GM18526 (cell line): ENCODE measurements around the gene SORCS3.

Source experiments
- POLR2A ChIP-seq: IDR thresholded peaks from 3 replicates; pipeline ENCODE4 v1.6.1; 2011; ENCODE audit not compliant: insufficient read length; ENCODE audit errors: extremely low read depth

SORCS3 gene

DNA sequence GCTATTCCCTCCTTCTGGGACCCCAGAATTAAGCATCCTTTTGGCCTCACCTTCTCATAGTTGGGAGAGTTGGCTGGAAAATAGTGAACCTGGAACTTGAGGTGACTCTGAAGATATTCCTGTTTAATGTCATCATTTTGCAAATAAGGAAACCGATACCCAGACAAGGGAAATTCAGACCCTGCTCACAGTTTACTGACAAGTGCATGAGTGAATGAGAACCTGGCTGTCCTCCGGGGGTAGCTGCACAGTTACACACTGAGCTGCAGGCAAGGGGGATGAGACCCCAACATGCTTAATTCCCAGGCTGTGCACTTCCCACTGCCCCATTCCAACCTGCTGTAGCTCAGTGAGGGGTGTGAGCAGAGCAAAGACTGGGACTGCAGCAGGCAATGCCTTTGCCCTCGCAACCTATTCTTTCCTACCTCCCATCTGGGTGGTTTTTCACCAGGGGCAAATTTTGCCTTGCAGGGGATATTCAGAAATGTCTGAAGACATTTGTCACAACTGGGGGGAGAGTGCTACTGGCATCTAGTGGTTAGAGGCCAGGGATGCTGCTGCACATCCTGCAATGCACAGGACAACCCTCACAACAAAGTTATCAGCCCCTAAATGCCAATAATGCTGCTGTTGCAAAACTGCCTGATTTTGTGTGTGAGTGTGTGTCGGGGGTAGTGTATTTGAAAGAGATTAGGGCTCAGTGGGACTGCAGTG is 136.2 kb downstream of the SORCS3 start:
- TF ChIP-seq POLR2A = no peak

DNA sequence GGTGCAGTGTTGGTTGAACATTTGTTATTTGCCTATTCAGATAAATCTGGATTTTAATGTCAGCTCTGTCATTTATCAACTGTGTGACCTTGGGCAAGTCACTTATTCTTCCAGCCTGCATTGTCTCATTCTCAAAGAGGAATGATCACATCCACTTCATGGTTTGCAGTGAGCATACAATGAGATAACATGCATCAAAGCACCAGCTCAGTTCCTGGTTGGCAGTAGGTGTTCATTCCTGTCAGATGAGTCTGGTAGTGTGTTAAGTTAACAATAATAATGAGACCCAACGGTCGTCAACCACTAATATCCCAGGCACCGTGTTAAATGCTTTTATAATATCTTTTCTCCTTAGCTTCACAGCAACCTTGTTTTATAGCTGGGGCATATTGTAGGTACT is 137.3 kb downstream of the SORCS3 start:
- no peak for TF ChIP-seq POLR2A

DNA sequence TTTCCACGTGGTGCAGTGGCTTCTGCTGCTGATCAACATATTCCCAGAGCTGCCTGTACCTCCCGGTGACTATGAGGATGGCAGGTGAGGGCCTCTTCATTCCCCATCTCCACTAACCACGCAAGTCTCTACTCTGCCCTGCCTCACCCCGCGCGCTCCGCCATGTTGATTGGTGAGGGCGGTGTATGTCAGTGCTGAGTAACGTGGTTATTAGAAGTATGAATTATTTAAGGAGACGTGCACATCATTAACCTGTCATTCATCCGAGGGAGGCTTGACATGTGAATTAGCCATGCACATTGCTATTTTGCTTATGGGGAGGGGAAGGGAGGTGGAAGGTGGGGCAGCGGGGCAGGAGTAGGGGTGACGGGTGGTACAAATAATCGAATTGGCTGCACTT is 138.6 kb downstream of the SORCS3 start:
- TF ChIP-seq POLR2A = no peak

DNA sequence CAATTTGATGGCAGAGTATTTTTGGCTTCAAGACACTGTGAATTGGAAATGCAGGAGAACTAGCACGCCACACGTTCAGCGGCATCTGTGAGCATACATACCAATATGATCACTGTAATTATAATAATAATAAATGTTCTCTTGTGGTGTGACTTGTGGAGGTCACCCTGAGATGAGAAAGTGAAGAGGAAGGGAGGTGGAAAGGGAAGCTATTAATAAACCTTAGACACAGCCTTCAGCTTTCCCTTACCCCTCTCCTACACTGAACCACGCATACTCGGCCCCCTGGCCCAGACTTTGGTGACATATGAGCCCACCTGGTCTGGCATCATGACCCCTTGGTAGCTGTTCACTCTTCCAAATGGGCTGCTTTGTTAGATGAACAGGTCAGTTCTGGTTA is 139.1 kb downstream of the SORCS3 start:
- TF ChIP-seq POLR2A = no peak

DNA sequence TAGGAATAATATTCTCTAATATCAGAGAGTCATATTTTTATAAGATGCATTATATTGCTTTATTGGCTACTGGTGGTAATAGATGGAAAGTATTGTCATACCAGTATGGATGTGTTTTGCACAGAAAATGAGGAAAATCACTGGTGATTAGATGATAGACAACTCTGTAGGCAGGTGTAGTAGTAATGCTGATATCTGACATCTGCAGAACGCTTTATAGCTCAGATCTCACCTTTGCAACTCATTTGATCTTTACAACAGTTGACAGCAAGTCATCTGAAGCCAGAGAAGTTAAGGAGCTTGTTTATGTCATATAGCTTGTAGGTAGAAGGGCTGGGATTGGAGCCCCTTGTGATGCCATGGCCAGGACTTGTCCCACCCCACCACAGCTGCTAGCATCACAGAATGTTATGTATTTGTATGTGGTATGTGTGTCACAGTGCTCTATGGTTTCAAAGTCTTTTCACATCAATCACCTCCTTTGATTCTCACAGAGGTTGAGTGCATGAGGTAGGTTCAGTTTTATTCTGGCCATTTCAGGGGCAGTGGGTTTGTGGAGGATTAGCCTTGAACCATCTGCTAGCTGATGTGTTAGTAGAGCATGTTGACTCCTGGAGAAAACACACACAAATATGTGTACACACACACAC is 140.0 kb downstream of the SORCS3 start:
- TF ChIP-seq POLR2A = no peak

DNA sequence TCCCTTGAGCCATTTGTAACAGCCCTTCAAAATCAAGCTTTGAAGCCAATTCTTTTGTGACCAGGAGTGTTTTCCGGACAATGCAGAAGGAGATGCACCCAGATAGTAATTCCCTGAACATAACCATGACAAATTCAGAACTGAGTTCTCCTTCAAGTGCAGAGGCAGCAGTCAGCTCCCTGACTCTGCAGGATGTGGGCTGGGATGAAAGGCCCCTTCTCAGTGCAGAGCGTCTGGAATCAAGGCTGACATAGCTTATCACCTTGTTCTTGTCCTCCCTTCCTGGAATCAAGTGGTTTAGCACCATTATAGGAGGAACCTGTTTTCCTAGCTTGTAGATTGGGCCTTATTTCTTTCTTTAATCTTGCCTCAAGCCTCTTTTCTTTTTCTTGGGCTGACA is 143.4 kb downstream of the SORCS3 start:
- no peak for TF ChIP-seq POLR2A

DNA sequence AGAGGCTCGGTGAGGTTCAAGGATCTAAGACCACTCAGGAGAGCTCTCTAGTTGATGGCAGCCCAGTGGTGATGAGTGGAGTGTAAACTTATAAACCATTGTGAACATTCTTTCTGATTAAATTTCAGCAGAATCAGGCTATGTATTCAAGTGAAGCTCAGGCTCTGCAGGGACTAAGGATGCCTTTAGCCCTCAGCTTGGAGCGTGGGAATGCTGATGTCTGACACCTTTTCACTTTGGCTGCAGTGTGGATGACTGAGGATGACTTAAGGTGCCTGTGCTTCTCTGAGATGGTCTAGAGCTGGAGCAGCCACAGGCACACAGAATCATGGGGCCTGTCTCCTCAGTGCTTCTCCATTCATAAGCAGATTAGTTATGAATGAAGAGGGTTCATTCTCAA is 150.4 kb downstream of the SORCS3 start:
- no peak for TF ChIP-seq POLR2A

DNA sequence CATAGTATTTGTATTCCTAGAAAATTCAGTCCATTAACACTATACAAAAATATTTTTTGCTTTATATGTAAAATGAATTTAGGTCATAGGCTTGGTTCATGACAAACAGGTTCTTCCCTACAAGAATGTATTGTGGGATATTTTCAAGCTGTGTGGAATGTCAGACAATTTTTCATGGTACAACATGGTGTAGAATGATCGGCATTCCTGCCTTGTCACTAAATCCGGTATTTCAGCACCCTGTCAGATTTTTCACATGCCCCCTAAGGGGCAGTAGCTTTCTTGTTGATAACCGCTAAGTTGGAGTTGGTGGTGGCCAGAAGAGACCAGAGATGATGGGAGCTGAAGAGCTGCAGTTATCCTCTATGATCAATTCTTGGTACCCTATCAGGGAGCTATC is 154.3 kb downstream of the SORCS3 start:
- no peak for TF ChIP-seq POLR2A

DNA sequence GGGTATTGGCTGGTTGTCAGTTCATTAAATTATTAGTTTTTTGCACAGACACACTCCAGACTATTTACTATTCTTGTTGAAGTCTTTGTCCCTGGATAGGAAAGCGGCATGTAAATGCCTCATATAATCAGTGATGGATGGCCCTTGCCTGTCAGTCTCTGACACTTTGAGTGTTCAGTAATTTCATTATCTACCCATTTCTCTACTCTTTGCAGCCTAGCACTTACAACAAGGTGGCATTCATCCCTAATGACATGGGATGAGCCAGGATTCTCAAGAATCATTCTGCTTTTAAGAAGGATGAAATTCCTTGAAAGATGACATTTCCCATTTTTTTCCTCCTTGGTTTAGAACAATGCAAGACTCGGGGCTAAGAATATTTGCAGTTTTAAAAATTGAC is 155.7 kb downstream of the SORCS3 start:
- TF ChIP-seq POLR2A = no peak

DNA sequence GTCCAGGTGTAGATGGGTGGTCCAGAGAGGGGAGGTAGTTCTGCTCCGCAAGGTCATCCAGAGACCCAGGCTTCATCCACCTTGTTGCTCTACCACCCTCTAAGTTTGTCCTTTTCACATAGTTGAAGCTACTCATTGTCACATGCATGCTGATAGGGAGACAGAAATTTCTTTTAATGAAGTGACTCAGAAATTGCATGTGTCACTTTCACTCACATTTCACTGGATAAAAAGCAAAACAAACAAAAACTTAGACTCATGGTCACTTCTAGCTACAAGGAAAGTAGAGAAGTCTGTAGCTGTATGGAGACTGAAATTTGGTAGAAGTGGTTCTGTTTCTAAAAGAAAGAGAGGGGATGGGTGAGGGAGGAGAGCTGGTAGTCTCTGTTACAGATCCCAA is 161.9 kb downstream of the SORCS3 start:
- TF ChIP-seq POLR2A = no peak

DNA sequence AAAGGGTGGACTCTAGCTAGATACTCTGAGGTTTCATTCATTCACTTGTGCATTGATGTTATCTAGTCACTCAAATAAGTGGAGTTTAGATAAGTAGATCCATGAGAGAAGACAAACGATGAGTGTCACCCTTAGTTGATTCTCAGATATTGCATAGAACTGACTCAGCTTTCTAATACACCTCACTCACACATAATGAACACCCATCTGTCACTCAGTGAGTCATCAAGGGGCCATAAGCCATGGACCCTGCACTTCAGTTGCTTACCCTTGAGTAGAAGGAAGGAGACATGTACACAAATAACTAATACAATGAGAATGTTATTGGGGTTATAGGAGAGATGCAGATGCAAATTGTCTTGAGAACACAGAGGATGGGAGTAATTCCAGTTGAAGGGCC is 163.8 kb downstream of the SORCS3 start:
- no peak for TF ChIP-seq POLR2A

DNA sequence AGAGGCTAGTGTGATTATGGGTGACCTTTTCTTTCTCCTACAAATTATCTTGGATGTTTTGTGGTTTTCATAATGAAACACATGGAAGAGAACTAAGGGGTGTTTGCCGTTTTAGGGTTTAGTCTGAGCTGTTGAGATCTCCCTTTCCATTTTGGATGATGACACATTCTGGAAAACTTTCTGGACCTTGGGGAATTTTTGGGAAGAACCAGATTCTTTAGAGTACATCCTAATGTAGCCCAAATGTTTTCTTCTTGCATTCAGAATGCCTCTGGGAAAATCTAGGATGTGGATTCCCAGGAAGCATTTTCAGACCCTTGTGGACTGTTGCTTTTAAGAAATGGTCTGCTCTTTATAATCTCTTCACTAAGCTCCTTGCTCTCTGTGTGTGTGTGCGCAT is 165.7 kb downstream of the SORCS3 start:
- TF ChIP-seq POLR2A = no peak

DNA sequence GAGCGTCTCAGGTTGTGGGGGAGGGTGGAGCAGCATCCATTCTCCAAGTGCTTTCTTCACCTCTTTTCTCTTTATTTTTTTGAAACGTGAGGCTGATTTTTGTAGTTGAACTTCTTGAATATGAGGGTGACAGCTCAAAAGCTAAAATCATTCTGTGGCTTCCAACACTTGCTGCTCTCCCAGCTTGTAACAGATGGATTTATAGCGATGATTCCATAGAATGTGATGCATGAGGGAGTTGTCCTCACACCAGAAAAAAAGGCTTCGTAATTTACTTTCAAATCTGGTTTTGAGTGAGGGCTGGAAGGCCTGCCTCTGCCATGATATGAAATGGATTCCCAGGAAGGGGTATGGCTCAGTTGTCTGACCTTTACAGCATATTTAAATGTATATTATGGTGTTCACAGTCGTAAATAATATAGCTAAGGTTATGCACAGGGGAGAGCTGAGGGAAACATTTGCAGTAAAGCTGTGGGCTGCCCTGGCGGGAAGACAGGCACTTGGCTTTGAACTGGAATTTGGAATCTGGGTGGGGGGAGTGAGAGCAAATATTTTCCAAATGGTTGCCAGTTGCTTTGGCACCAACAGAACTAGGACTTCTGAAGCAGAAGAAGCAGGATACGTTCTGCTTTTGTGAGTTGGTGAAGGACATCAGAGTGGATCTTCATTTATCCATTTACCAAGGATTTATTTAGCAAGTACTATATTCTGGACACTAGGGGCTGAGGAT is 166.7 kb downstream of the SORCS3 start:
- no peak for TF ChIP-seq POLR2A

DNA sequence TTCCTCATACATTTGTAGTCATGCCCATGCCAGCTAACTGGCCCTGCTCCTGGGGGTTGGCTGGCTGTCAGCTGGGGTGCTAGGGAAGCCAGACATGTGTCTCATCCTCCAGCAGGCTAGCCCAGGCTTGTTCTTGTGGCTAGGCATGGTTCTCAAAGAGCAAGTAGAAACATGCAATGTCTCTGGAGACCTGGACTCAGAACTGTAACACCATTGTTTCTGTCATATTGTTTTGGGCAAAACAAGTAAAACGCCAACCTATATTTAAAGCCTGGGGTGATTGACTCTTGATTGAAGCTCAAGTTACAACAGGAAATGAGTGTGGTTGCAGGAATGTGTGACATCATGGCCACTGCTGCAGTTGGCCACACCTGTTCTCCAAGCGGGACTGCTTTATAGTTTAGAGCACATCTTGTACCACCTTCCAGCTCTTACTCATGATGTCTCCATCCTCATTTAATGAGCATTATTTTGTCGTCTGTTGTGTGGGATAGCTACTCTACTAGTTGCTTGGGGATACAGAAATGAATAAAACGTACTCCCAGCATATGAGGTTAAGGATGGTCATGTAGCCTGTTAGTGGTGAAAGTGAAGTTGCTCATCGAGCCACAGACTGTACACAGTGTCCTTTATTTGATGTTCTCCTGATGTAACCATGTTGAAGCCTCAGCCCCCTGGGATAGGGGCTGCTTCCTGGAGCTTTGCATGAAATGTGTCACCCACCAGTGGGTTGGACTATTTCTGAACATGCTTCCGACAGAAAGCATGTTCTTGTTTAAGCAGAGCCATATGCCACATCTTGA is 168.4 kb downstream of the SORCS3 start:
- TF ChIP-seq POLR2A = no peak

DNA sequence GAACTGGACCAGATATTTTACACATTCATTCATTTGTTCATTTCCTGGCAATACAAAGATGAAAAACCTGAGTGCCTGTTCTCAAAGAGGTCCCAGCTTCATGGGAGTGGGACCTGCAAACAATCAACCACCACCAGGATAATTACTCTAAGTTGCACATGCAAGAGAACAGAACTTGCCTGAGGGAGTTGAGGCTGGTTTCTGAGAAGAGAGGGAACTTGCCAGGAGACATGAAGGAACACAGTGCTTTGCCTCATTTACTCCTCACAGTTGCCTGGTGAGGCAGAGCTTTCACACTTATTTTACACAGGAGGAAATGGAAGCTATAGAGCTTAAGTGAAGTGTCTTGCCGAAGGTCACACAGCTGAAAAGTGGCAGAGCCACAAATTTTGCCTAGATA is 170.1 kb downstream of the SORCS3 start:
- TF ChIP-seq POLR2A = no peak

DNA sequence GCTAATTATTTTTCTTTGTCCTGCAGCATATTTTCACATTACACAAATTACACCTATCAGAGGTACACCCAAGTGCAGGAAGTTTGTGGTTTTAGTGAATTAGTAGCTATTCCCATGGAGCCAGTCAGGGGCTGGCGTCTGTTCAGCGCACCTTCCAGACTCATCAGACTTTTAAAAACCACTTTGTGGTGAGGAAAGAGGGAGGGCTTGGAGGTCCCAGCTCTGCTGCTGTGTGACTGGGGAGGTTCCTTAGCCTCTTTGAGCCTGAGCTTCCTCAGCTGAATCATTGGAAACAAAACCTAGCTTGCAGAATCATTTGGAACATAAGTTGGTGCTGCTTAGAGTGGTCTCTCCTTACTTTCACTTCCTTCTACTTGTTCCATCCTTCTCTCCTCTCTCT is 175.4 kb downstream of the SORCS3 start:
- TF ChIP-seq POLR2A = no peak

DNA sequence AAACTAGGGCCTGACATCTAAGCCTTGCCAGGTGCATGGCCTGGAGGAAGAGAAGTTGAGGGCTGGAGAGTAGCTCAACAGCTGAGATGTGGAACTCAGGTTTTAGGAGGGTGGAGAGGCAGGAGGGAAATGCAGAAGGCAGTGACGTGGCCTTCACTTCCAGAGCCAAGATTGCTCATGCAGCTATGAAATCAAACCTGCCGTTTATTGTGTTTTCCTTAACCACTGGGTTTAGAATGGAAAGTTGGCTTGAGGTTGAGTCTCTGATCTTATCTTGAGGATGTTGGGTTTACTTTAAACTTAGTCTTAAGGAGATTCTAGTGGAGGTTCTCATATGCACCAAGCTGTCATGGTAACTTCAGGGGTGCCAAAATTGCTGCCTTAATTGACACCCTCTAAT is 178.6 kb downstream of the SORCS3 start:
- TF ChIP-seq POLR2A = no peak
